Left lung (tissue), 10 donors: ENCODE results near the gene CACNA1E. TPM values are rescaled to one million over a fixed set of nuclear protein-coding genes. Genes with fewer than 3 reads are reported as not detected.

ENCODE experiments used
- ATAC-seq: fragments of 200-7000 bp; cut with Tn5 transposase; one replicate; pipeline ENCODE4 v1.9.1; 2020; ENCODE audit warnings: moderate library complexity
- DNase-seq, 4 donors: peaks; one replicate each; pipeline ENCODE4 v3.0.0-alpha.2; 2013 to 2020
- H3K27ac ChIP-seq, 2 donors: fragments of 200-600 bp; sonication (generic) in 1 of 2; one replicate each; pipeline versions ENCODE4 v1.5.0 to v1.8.0; 2020 to 2021
- H3K27me3 ChIP-seq, 2 donors: fragments of 200-600 bp; sonication (generic) in 1 of 2; one replicate each; pipeline versions ENCODE4 v1.5.0 to v1.8.0; 2020 to 2021
- H3K36me3 ChIP-seq, 2 donors: fragments of 200-600 bp; sonication (generic) in 1 of 2; one replicate each; pipeline versions ENCODE4 v1.5.0 to v1.8.0; 2020 to 2021
- H3K4me1 ChIP-seq, 2 donors: fragments of 200-600 bp; one replicate each; pipeline ENCODE4 v1.8.0; 2021
- H3K4me3 ChIP-seq, 2 donors: fragments of 200-600 bp; sonication (generic) in 1 of 2; one replicate each; pipeline versions ENCODE4 v1.5.0 to v1.8.0; 2020 to 2021; ENCODE audit warnings: mild to moderate bottlenecking in 1 of 2
- H3K9me3 ChIP-seq, 2 donors: fragments of 200-600 bp; sonication (generic) in 1 of 2; one replicate each; pipeline versions ENCODE4 v1.5.0 to v1.8.0; 2020 to 2021
- intact Hi-C, 2 donors: fragments of 100-400 bp; cut with DNase I; formaldehyde crosslinking; loops; one replicate each; pipeline versions ENCODE4 v1.11.2 to v1.14.2; 2022
- polyA plus RNA-seq, 6 donors: library from polyadenylated mRNA; unstranded; fragments of 120-200 nt; gene quantifications; one replicate each; pipeline ENCODE4 v1.2.1, GENCODE V29; 2013; ENCODE audit not compliant: insufficient read length in 6 of 6
- total RNA-seq, 2 donors: library from RNA; stranded (reverse); fragmentation: NEBNext Ultra II Directional; extraction: Animal tissue kit (Norgen Biotek cat#: 25700); gene quantifications; one replicate each; pipeline ENCODE4 v1.2.1, GENCODE V29; 2021
- TF ChIP-seq, protein P1 (sequence below), 2 donors: fragments of 200-600 bp; sonication (generic) in 1 of 2; IDR thresholded peaks; one replicate each; pipeline versions ENCODE4 v1.5.0 to v1.8.0; 2021; ENCODE audit warnings: antibody characterized with exemption in 2 of 2
- donor health status: DM: no; HTN: yes; CAD: no.
- donor health status: DM: no; HTN: no; CAD: no.

Gene CACNA1E
- total and polyA plus RNA-seq, 8 donors: 0.03 to 1.2 (median 0.13) TPM; not detected in 1

DNA sequence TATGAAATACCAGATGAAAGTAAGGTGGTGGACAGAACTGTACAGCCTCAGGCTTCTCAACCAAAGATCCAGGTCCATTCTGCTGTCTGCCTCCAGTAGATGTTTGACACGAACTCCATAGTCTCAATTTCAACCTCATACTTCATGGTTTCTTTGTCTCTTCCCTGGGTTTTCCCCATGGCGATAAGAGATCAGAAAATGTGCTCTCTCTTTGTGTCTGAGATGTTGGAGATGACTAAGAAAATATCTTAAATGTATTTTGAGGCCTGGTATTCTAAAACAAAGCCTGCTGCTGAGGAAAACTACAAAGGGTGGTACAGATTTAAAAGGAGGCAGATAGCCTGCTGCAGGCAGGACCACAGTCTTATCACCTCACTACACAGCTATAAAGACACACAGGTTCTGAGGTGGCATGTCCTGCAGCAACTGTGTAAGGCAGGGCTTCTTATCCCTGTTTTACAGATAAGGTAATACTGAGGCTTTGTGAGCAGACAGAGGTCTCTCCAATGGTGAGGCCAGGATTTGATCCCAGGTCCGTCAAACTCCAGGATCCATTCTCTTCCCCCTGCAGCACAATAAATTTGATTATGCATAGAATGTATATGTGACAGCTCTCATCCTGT is 40.0 kb upstream of the CACNA1E start:
- no peak for ATAC-seq
- no peaks in the 10 kb centered on the region for H3K9me3 ChIP-seq
- no peaks in the 10 kb centered on the region for H3K36me3 ChIP-seq
- TF ChIP-seq, protein P1, sequence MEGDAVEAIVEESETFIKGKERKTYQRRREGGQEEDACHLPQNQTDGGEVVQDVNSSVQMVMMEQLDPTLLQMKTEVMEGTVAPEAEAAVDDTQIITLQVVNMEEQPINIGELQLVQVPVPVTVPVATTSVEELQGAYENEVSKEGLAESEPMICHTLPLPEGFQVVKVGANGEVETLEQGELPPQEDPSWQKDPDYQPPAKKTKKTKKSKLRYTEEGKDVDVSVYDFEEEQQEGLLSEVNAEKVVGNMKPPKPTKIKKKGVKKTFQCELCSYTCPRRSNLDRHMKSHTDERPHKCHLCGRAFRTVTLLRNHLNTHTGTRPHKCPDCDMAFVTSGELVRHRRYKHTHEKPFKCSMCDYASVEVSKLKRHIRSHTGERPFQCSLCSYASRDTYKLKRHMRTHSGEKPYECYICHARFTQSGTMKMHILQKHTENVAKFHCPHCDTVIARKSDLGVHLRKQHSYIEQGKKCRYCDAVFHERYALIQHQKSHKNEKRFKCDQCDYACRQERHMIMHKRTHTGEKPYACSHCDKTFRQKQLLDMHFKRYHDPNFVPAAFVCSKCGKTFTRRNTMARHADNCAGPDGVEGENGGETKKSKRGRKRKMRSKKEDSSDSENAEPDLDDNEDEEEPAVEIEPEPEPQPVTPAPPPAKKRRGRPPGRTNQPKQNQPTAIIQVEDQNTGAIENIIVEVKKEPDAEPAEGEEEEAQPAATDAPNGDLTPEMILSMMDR (IDR thresholded peaks at IDR 0.05): no peak
- no peaks in the 10 kb centered on the region for H3K4me1 ChIP-seq
- DNase-seq: no peak
- peaks cover 0 to under 1% of the 10 kb centered on the region in 2 donors for H3K27me3 ChIP-seq
- H3K27ac ChIP-seq: no peak overlapping the region
- no peak overlapping the region for H3K4me3 ChIP-seq
- intact Hi-C loops: no loop called here

DNA sequence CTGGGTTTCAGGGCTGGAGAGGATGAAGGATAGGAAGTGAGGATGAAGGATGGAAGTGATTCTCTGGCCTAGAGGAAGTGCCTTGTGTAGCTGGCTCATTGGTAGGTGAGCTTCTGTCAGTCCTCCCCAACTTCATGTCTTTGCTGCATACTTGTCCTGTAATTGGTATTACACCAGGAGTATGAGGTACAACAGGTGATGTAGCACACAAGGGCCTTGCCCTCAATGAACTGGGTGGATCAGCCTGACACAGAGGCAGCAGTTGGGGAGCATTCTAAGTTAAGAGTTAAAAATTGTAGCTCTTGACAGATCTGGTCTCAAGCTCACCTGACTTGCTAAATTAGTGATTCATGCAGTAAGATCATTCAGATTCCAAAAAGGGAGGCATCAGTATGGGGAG is 37.9 kb upstream of the CACNA1E start:
- Histone ChIP-seq H3K27me3 (no peaks in the 10 kb centered on the region), H3K36me3 (no peaks in the 10 kb centered on the region), H3K4me3 (no peak overlapping the region), H3K27ac (no peak overlapping the region), H3K4me1 (no peaks in the 10 kb centered on the region), H3K9me3 (no peaks in the 10 kb centered on the region)
- intact Hi-C loops: no loop called here
- DNase-seq (no peak), ATAC-seq (no peak)
- TF ChIP-seq, protein P1 (IDR thresholded peaks at IDR 0.05): no peak

DNA sequence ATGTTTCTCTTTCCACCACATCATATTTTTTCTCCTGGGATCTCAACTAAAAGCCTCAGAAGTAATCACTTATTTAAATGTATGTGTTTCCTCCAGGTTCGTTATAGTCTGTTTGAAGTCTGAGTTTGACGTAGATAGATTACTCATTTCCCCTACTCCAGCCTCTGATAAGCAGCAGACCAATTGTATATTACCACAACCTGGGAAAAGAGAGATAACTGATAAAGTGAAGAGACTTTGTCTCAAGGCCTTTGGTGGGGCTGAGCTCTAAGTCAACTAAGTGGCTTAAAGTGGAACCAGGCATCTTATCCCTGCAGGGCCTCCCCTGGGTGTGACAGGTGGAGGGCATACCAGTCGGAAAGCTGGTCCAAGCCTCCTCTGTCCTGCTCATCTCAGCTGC is 34.9 kb upstream of the CACNA1E start:
- TF ChIP-seq, protein P1 (IDR thresholded peaks at IDR 0.05): no peak
- H3K4me3 ChIP-seq: no peak overlapping the region
- intact Hi-C loops: no loop called here
- H3K36me3 ChIP-seq: no peaks in the 10 kb centered on the region
- ATAC-seq (no peak), DNase-seq (no peak)
- no peaks in the 10 kb centered on the region for H3K4me1 ChIP-seq
- no peaks in the 10 kb centered on the region for H3K9me3 ChIP-seq
- no peak overlapping the region for H3K27ac ChIP-seq
- H3K27me3 ChIP-seq: no peaks in the 10 kb centered on the region

DNA sequence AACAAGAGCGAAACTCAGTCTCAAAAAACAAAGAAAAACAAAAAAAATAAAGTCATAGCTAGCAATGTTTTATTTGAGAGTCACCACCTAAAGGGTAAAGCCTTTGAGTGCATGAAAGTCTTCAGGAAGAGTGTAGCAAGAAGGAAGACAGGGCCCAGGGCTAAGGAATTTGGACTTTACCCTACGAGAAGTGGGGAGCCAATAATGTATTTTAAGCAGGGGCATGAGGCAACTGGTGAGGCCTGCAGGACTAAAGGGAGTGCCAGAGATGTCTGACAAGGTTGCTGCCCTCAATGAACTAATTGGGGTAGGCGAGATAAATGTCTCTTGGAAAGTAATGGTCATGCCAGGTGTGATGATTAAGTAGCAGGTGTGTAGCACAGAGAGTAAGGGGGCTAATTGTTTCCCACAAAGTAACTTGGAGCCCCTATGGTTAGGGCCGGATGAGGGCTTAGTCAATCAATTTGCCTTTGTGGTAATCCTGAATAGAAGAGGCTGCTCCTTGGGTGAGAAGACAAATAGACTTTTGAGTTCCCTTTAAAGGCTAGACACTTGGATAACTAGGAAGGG is 31.6 kb upstream of the CACNA1E start:
- no peak overlapping the region for H3K4me3 ChIP-seq
- H3K27me3 ChIP-seq: no peaks in the 10 kb centered on the region
- DNase-seq: no peak
- no peaks in the 10 kb centered on the region for H3K4me1 ChIP-seq
- no peaks in the 10 kb centered on the region for H3K36me3 ChIP-seq
- no peak for ATAC-seq
- H3K27ac ChIP-seq: no peak overlapping the region
- peaks cover 0 to 3% of the 10 kb centered on the region in 2 donors for H3K9me3 ChIP-seq
- TF ChIP-seq, protein P1 (IDR thresholded peaks at IDR 0.05): no peak
- intact Hi-C loops: no loop called here

DNA sequence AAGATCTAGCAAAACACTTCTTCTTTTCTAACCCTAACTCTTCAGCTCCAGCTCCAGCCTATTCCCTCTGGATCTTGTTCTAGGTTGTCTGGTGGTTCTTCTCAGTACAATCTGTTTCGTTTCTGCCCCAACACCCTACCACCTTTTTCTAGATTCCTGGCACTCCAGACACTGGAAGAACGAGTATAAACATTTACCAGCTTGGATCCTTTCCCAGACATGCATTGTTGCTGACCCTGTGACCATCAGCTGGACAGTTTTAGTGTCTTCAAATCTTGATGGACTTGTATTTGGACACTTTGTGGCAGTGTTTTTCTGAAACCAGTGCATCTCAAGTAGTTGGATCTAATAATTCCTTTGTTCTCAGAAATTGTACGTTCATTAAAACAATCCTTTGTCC is 30.6 kb upstream of the CACNA1E start:
- H3K36me3 ChIP-seq: no peaks in the 10 kb centered on the region
- TF ChIP-seq, protein P1 (IDR thresholded peaks at IDR 0.05): no peak
- intact Hi-C loops: no loop called here
- no peak overlapping the region for H3K27ac ChIP-seq
- no peak overlapping the region for H3K4me3 ChIP-seq
- no peaks in the 10 kb centered on the region for H3K4me1 ChIP-seq
- ATAC-seq (no peak), DNase-seq (no peak)
- no peaks in the 10 kb centered on the region for H3K27me3 ChIP-seq
- peaks cover 0 to 9% of the 10 kb centered on the region in 2 donors for H3K9me3 ChIP-seq
